Prostate gland (tissue), 2 donors: ENCODE measurements around the gene KRT23. TPM values are rescaled to one million over a fixed set of nuclear protein-coding genes. Genes with fewer than 3 reads are reported as not detected.

Experiments used
- DNase-seq: peaks from one replicate; pipeline ENCODE4 v3.0.0-alpha.2; 2019; ENCODE audit warnings: low spot score
- H3K27ac ChIP-seq, 2 donors: fragments of 200-600 bp; sonication (generic); 2 replicates each; pipeline ENCODE4 v1.5.1; 2017 to 2019
- H3K27me3 ChIP-seq: fragments of 200-600 bp; sonication (generic); replicated peaks from 2 replicates; pipeline ENCODE4 v1.5.1; 2019; ENCODE audit not compliant: insufficient read depth
- H3K36me3 ChIP-seq, 2 donors: fragments of 200-600 bp; sonication (generic); 1 replicate in 1 of 2; 2 replicates in 1 of 2; pipeline versions ENCODE4 v1.5.1 to v1.8.1; 2017 to 2019
- H3K4me1 ChIP-seq: fragments of 200-600 bp; sonication (generic); replicated peaks from 2 replicates; pipeline ENCODE4 v1.5.1; 2019
- H3K4me3 ChIP-seq, 2 donors: fragments of 200-600 bp; sonication (generic); 2 replicates each; pipeline ENCODE4 v1.5.1; 2017 to 2019
- H3K9me3 ChIP-seq: fragments of 200-600 bp; sonication (generic); 2 replicates; pipeline ENCODE4 v1.5.1; 2017
- POLR2A ChIP-seq: fragments of 450-650 bp; IDR thresholded peaks from one replicate; pipeline ENCODE4 v1.6.1; 2016; ENCODE audit warnings: antibody characterized with exemption, mild to moderate bottlenecking
- POLR2AphosphoS5 ChIP-seq: sonication (generic); formaldehyde crosslinking; IDR thresholded peaks from one replicate; pipeline ENCODE4 v1.6.1; 2017; ENCODE audit warnings: antibody characterized with exemption
- WGBS: methylation state at CpG from one replicate; pipeline ENCODE4 v1.1.5; 2018; 5-methylcytosine and 5-hydroxymethylcytosine counted together
- intact Hi-C: fragments of 100-400 bp; cut with DNase I; formaldehyde crosslinking; loops from one replicate; pipeline ENCODE4 v1.14.2; 2022
- total RNA-seq, 2 donors: library from RNA; depleted of rRNA; stranded (reverse); fragments of >200 nt; gene quantifications; one replicate each; pipeline ENCODE4 v1.1.0, GENCODE V29; 2016
- TF ChIP-seq, protein P1 (sequence below), 4 experiments: fragments of 200-600 bp in 2 of 4; fragments of 450-650 bp in 2 of 4; sonication (generic) in 2 of 4; IDR thresholded peaks; 1 replicate in 3 of 4; 2 replicates in 1 of 4; pipeline ENCODE4 v1.5.1; 2016 to 2019; ENCODE audit warnings: antibody characterized with exemption in 4 of 4, mild to moderate bottlenecking in 2 of 4, moderate library complexity in 2 of 4

KRT23 gene
- total RNA-seq, 2 donors from 2014 or later = 19.6 to 38.9 TPM

- TF ChIP-seq, protein P1, sequence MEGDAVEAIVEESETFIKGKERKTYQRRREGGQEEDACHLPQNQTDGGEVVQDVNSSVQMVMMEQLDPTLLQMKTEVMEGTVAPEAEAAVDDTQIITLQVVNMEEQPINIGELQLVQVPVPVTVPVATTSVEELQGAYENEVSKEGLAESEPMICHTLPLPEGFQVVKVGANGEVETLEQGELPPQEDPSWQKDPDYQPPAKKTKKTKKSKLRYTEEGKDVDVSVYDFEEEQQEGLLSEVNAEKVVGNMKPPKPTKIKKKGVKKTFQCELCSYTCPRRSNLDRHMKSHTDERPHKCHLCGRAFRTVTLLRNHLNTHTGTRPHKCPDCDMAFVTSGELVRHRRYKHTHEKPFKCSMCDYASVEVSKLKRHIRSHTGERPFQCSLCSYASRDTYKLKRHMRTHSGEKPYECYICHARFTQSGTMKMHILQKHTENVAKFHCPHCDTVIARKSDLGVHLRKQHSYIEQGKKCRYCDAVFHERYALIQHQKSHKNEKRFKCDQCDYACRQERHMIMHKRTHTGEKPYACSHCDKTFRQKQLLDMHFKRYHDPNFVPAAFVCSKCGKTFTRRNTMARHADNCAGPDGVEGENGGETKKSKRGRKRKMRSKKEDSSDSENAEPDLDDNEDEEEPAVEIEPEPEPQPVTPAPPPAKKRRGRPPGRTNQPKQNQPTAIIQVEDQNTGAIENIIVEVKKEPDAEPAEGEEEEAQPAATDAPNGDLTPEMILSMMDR (IDR thresholded peaks at IDR 0.05) = no peak
- TF ChIP-seq POLR2A (no peak), POLR2AphosphoS5 (no peak)
- intact Hi-C loops = no loop called here
- Histone ChIP-seq H3K4me3 (no peak overlapping the region), H3K36me3 (no peaks in the 10 kb centered on the region), H3K27me3 (no peaks in the 10 kb centered on the region), H3K4me1 (no peaks in the 10 kb centered on the region), H3K9me3 (no peaks in the 10 kb centered on the region), H3K27ac (no peak overlapping the region)
- WGBS = 87% methylated on average over 1 of the region's 1 CpG
- no peak for DNase-seq
Measured at GRCh38 chr17:40879026-40879425, 58.4 kb downstream of the KRT23 start.

DNA sequence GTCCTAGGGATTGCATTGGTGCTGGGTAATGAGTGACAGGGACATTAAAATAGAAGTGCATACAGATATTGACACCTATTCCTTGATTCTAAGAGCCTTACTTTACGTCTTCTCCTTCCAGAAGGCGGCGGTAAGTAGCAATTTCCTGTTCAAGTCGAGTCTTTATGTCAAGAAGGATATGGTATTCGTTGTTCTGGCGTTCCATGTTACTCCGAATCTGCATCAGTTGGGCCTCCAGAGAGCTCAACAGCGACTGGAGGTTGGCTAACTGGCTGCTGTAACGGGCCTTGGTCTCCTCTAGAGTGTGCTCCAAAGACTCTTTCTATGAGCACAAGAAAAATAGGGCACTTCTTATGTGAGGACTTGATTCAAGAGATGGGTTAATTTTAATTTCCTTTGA is 59.4 kb downstream of the KRT23 start:
- Histone ChIP-seq H3K27ac (no peak overlapping the region), H3K4me3 (no peak overlapping the region), H3K36me3 (no peaks in the 10 kb centered on the region), H3K9me3 (no peaks in the 10 kb centered on the region), H3K27me3 (no peaks in the 10 kb centered on the region), H3K4me1 (no peaks in the 10 kb centered on the region)
- 88% methylated on average over 9 of the region's 9 CpGs for WGBS
- DNase-seq = no peak
- TF ChIP-seq, protein P1 (IDR thresholded peaks at IDR 0.05) = no peak
- TF ChIP-seq POLR2AphosphoS5 (no peak), POLR2A (no peak)
- intact Hi-C loops = no loop called here

- WGBS = 93% methylated on average over 1 of the region's 1 CpG
- TF ChIP-seq POLR2AphosphoS5 (no peak), POLR2A (no peak)
- TF ChIP-seq, protein P1 (IDR thresholded peaks at IDR 0.05) = no peak
- DNase-seq = no peak
- intact Hi-C loops = no loop called here
- Histone ChIP-seq H3K9me3 (no peaks in the 10 kb centered on the region), H3K27ac (no peak overlapping the region), H3K4me1 (no peaks in the 10 kb centered on the region), H3K4me3 (no peak overlapping the region), H3K36me3 (no peaks in the 10 kb centered on the region), H3K27me3 (no peaks in the 10 kb centered on the region)
Measured at GRCh38 chr17:40873801-40874200, 63.6 kb downstream of the KRT23 start.

DNA sequence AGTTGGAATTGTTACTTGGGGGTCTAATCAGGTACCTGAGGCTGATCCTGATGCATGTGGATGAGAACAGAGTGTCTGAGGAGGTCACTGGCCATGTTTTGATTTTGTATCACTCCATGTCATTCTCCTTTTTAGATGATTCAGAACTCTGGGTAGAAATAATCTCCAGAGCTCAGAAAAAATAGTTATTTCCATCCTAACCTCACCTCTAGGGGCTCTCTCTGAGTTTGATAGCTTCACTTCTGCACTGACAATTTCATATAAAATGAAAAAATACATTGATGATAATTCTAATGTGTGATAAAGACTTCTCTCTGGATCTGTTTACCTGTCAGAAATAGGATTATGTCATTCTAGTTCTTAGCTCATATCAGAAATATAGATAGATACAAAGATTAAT is 64.2 kb downstream of the KRT23 start:
- Histone ChIP-seq H3K36me3 (no peaks in the 10 kb centered on the region), H3K27ac (no peak overlapping the region), H3K27me3 (no peaks in the 10 kb centered on the region), H3K4me1 (no peaks in the 10 kb centered on the region), H3K4me3 (no peak overlapping the region), H3K9me3 (no peaks in the 10 kb centered on the region)
- TF ChIP-seq, protein P1 (IDR thresholded peaks at IDR 0.05) = no peak
- TF ChIP-seq POLR2A (no peak), POLR2AphosphoS5 (no peak)
- intact Hi-C loops = no loop called here
- no peak for DNase-seq

Other genes with a start within 250 kb of the KRT23 start
- gene KRT24, start 233.9 kb downstream of the KRT23 start, total RNA-seq = not detected
- under 1 TPM in 1 of 2 donors, not detected in 1; 0.62 TPM for gene KRT25, start 182.3 kb downstream of the KRT23 start, total RNA-seq
- gene KRT26, start 165.4 kb downstream of the KRT23 start, total RNA-seq = under 1 TPM in 1 of 2 donors, not detected in 1; 0.28 TPM
- gene KRT27, start 155.1 kb downstream of the KRT23 start, total RNA-seq = not detected
- gene KRT28, start 137.7 kb downstream of the KRT23 start, total RNA-seq = not detected
- gene KRT10, start 115.0 kb downstream of the KRT23 start, total RNA-seq = 10 to 100 TPM in 1 of 2 donors, 1 to 10 TPM in 1; 5.8 to 23.6 TPM
- gene KRT12, start 70.4 kb downstream of the KRT23 start, total RNA-seq = not detected
- gene KRT20, start 52.4 kb downstream of the KRT23 start, total RNA-seq = not detected
- not detected for gene KRT39, start 29.3 kb upstream of the KRT23 start, total RNA-seq
- gene KRT40, start 46.7 kb upstream of the KRT23 start, total RNA-seq = under 1 TPM in 1 of 2 donors, not detected in 1; 0.74 TPM
- not detected for gene KRTAP3-3, start 56.5 kb upstream of the KRT23 start, total RNA-seq
- gene KRTAP3-2, start 62.3 kb upstream of the KRT23 start, total RNA-seq = not detected
- not detected for gene KRTAP3-1, start 71.5 kb upstream of the KRT23 start, total RNA-seq
- under 1 TPM in 1 of 2 donors, not detected in 1; 0.51 TPM for gene KRTAP1-5, start 89.6 kb upstream of the KRT23 start, total RNA-seq
- gene KRTAP1-4, start 92.5 kb upstream of the KRT23 start, total RNA-seq = not detected
- not detected for gene KRTAP1-3, start 97.2 kb upstream of the KRT23 start, total RNA-seq
- gene KRTAP1-1, start 103.8 kb upstream of the KRT23 start, total RNA-seq = 1 to 10 TPM in 1 of 2 donors, not detected in 1; 1.4 TPM
- gene KRTAP2-1, start 109.7 kb upstream of the KRT23 start, total RNA-seq = not detected
- gene KRTAP2-2, start 117.6 kb upstream of the KRT23 start, total RNA-seq = not detected
- gene KRTAP2-3, start 122.5 kb upstream of the KRT23 start, total RNA-seq = not detected
- gene KRTAP2-4, start 128.2 kb upstream of the KRT23 start, total RNA-seq = not detected
- gene KRTAP4-7, start 146.5 kb upstream of the KRT23 start, total RNA-seq = not detected
- gene KRTAP4-8, start 160.5 kb upstream of the KRT23 start, total RNA-seq = not detected
- gene KRTAP4-16, start 164.6 kb upstream of the KRT23 start, total RNA-seq = not detected
- not detected for gene KRTAP4-9, start 167.7 kb upstream of the KRT23 start, total RNA-seq
- gene KRTAP4-11, start 180.7 kb upstream of the KRT23 start, total RNA-seq = not detected
- not detected for gene KRTAP4-12, start 186.5 kb upstream of the KRT23 start, total RNA-seq
- gene KRTAP4-6, start 202.9 kb upstream of the KRT23 start, total RNA-seq = not detected
- not detected for gene KRTAP4-5, start 212.2 kb upstream of the KRT23 start, total RNA-seq
- not detected for gene KRTAP4-4, start 223.1 kb upstream of the KRT23 start, total RNA-seq
- gene KRTAP4-3, start 230.6 kb upstream of the KRT23 start, total RNA-seq = not detected
- gene KRTAP4-2, start 240.6 kb upstream of the KRT23 start, total RNA-seq = not detected
- not detected for gene KRTAP4-1, start 247.3 kb upstream of the KRT23 start, total RNA-seq